22Rv1 (cell line): ENCODE results near the gene CHCHD5.

Experiments used
- CTCF ChIP-seq: fragments of 450-650 bp; IDR thresholded peaks from 2 replicates; pipeline ENCODE4 v1.5.1; 2017; ENCODE audit warnings: mild to moderate bottlenecking
- ZFX ChIP-seq: fragments of 450-650 bp; IDR thresholded peaks from 2 replicates; pipeline ENCODE4 v1.6.1; 2017; ENCODE audit warnings: antibody characterized with exemption, borderline replicate concordance

- TF ChIP-seq CTCF (peak; percentile 47), ZFX (no peak)
Measured at GRCh38 chr2:112583497-112584133, 794 bp upstream of the CHCHD5 start.
